Measurements from ENCODE around the gene SRP14.

The SRP14 gene

GRCh38 chr15:40053079-40053830 lies 14.3 kb upstream of the SRP14 start:
- no peak overlapping the region for H3K4me3 ChIP-seq (ENCODE audit: low read depth, low read length)
- DNase-seq (ENCODE audit: low read depth): no peak

GRCh38 chr15:40052604-40053003 lies 13.6 kb upstream of the SRP14 start:
- no peak for DNase-seq (ENCODE audit: low read depth)
- H3K4me3 ChIP-seq (ENCODE audit: low read depth, low read length): no peak overlapping the region

GRCh38 chr15:40051616-40052415 lies 12.8 kb upstream of the SRP14 start:
- no peak for DNase-seq (ENCODE audit: low read depth)

GRCh38 chr15:40050788-40051470 lies 11.9 kb upstream of the SRP14 start:
- DNase-seq (ENCODE audit: low read depth): no peak
- H3K4me3 ChIP-seq (ENCODE audit: low read depth, low read length): no peak overlapping the region

More at GRCh38 chr15:40051616-40052415, 12.8 kb upstream of the SRP14 start:
- no peak overlapping the region for H3K4me3 ChIP-seq (ENCODE audit: low read depth, low read length)

GRCh38 chr15:40048926-40049475 lies 10.0 kb upstream of the SRP14 start:
- no peak overlapping the region for H3K4me3 ChIP-seq (ENCODE audit: low read depth, low read length)
- no peak for DNase-seq (ENCODE audit: low read depth)

- DNase-seq (ENCODE audit: low read depth): no peak
- H3K4me3 ChIP-seq (ENCODE audit: low read depth, low read length): no peak overlapping the region
These were observed 9.3 kb upstream of the SRP14 start for GRCh38 chr15:40048211-40048792.

- peak; percentile 59 for DNase-seq (ENCODE audit: low read depth)
- H3K4me3 ChIP-seq (ENCODE audit: low read depth, low read length): no peak overlapping the region
These were observed 8.6 kb upstream of the SRP14 start for GRCh38 chr15:40047415-40048210.

- DNase-seq (ENCODE audit: low read depth): peak; percentile 50
- H3K4me3 ChIP-seq (ENCODE audit: low read depth, low read length): no peak overlapping the region
These were observed 7.9 kb upstream of the SRP14 start for GRCh38 chr15:40046721-40047414.

GRCh38 chr15:40045572-40046217 lies 6.7 kb upstream of the SRP14 start:
- no peak for DNase-seq (ENCODE audit: low read depth)
- H3K4me3 ChIP-seq (ENCODE audit: low read depth, low read length): no peak overlapping the region

- no peak for DNase-seq (ENCODE audit: low read depth)
- H3K4me3 ChIP-seq (ENCODE audit: low read depth, low read length): peak overlapping the region; percentile 34
These were observed 6.0 kb upstream of the SRP14 start for GRCh38 chr15:40044717-40045571.

GRCh38 chr15:40043927-40044716 lies 5.1 kb upstream of the SRP14 start:
- DNase-seq (ENCODE audit: low read depth): no peak
- no peak overlapping the region for H3K4me3 ChIP-seq (ENCODE audit: low read depth, low read length)

GRCh38 chr15:40042791-40043320 lies 3.9 kb upstream of the SRP14 start:
- no peak for DNase-seq (ENCODE audit: low read depth)
- no peak overlapping the region for H3K4me3 ChIP-seq (ENCODE audit: low read depth, low read length)

GRCh38 chr15:40040770-40041169 lies 1.8 kb upstream of the SRP14 start:
- DNase-seq (ENCODE audit: low read depth): no peak
- H3K4me3 ChIP-seq (ENCODE audit: low read depth, low read length): no peak overlapping the region

- no peak for DNase-seq (ENCODE audit: low read depth)
- H3K4me3 ChIP-seq (ENCODE audit: low read depth, low read length): no peak overlapping the region
These were observed 1.3 kb upstream of the SRP14 start for GRCh38 chr15:40040293-40040635.

- no peak for DNase-seq (ENCODE audit: low read depth)
- H3K4me3 ChIP-seq (ENCODE audit: low read depth, low read length): peak overlapping the region; percentile 61
These were observed 725 bp downstream of the SRP14 start for GRCh38 chr15:40038275-40038637.

GRCh38 chr15:40037721-40038120 lies 1.3 kb downstream of the SRP14 start:
- H3K4me3 ChIP-seq (ENCODE audit: low read depth, low read length): peak overlapping the region; percentile 61
- no peak for DNase-seq (ENCODE audit: low read depth)

Measured in skeletal muscle cell (primary cell).